DOHH2 (cell line): Measurements from ENCODE around the gene VHLL.

ENCODE experiments used
- CTCF ChIP-seq: fragments of 200-600 bp; sonication (generic); IDR thresholded peaks from one replicate; pipeline ENCODE4 v1.5.1; 2014; ENCODE audit warnings: antibody characterized with exemption, mild to moderate bottlenecking, low read depth, low read length; ENCODE audit not compliant: poor library complexity, severe bottlenecking
- EZH2phosphoT487 ChIP-seq: fragments of 200-600 bp; sonication (generic); IDR thresholded peaks from 2 replicates; pipeline ENCODE4 v1.6.1; 2017; ENCODE audit warnings: borderline replicate concordance, mild to moderate bottlenecking, antibody characterized with exemption, low read length, moderate library complexity, mixed read lengths

- TF ChIP-seq EZH2phosphoT487: no peak
- no peak for TF ChIP-seq CTCF
Observed at GRCh38 chr1:156263288-156263655, 35.8 kb downstream of the VHLL start.
